Activated CD4-positive, CD25-positive, alpha-beta regulatory T cell (primary cell): ENCODE data around the gene TCF12.

Experiments
- DNase-seq, 4 experiments: peaks; one replicate each; lab custom pipeline; 2025; lab: John Stamatoyannopoulos, UW

Gene TCF12

GRCh38 chr15:57297630-57298029 lies 379.2 kb downstream of the TCF12 start:
- DNase-seq, result no peak

DNA sequence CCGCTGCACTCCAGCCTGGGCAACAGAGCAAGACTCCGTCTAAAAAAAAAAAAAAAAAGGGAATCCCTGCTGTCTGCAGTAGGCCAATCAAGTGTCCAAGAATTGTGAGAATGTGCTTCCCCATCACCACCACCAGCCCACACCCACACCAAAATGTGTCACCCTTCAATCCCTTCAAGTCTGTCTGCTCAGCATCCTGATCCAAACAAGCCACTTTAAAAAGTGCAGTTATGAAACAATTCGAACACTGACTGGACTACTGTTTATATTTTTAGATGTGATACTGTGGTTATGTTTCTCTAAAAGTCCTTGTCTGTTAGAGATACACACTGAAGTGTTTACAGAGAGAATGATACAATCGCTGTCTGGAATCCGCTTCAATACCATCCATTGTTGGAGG lies 379.8 kb downstream of the TCF12 start:
- DNase-seq, result no peak

- no peak for DNase-seq
Observed at GRCh38 chr15:57298843-57299550, 380.6 kb downstream of the TCF12 start.

- no peak for DNase-seq
Observed at GRCh38 chr15:57301307-57301706, 382.9 kb downstream of the TCF12 start.

DNA sequence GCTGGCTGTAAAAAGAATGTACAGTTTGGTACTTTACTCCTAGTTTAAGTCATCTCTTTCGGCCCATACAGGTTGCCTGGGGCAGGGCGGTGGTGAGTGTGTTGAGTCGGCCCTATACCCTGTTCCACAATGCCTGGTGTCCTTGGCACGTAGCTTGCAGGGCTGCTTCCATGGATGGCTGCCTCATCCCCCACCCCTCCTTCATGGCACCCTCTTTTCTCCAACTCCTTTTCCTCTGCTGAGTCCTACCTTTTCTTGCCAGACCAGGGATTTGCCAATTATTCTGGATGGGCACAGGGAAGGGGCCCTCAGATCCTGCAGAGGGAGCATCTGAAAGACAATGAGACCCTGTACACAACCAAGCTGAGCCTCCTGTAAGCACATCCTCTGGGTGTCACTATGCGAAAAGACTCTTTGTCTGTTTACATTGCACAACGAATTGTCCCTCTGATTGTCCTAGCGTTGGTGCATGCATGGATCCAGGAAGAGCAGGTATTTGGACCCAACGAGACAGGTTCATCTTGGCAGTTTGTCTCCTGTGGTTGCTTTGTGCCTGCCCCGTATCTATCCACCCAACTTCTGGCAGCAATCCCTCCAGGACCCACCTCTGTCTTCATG lies 384.3 kb downstream of the TCF12 start:
- DNase-seq, result no peak

DNA sequence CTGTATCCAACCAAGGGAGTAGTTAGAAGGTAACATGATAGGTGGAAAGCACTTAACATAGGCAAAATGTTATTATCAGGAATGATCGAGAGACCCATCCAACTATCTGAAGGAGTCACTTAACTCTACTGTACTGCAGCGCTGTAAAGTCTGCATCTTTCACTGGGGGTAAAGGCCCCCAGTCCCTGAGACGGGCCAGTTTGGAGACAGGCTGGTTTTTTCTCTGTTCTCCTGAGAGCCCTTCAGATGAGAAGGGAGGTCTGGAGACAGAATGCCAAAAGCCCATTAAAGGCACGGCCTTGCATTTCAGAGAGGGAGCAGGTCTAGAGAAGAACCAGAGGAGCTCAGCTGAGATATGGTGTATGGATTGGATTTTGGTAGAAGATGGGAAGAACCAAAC lies 386.6 kb downstream of the TCF12 start:
- DNase-seq, result no peak

- peak; percentile 76 to 88 (median 82) for DNase-seq
Observed at GRCh38 chr15:57306161-57306943, 387.9 kb downstream of the TCF12 start.

DNA sequence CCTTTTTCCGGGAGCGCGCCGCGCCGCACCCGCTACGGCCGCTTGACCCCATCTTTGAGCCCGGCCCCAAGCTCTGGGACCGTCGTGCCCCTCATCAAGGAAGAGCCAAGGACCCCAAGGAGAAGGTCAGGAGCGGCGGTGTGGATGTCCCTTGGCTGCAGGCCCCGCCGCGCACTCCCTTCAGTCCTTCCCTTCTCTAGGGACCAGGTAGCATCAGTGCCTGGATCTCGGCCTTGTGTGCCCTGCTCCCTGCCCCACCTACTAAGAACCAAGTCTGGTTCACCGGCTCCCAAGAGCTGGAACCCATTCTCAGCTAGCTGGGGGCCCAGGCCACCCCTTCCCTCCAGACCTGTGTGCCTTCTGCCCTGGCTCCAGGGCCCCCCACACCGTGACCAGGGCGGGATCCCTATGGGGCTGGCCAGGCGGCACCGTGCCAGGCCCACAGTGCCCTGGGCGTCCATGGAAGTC lies 388.5 kb downstream of the TCF12 start:
- DNase-seq, result no peak

DNA sequence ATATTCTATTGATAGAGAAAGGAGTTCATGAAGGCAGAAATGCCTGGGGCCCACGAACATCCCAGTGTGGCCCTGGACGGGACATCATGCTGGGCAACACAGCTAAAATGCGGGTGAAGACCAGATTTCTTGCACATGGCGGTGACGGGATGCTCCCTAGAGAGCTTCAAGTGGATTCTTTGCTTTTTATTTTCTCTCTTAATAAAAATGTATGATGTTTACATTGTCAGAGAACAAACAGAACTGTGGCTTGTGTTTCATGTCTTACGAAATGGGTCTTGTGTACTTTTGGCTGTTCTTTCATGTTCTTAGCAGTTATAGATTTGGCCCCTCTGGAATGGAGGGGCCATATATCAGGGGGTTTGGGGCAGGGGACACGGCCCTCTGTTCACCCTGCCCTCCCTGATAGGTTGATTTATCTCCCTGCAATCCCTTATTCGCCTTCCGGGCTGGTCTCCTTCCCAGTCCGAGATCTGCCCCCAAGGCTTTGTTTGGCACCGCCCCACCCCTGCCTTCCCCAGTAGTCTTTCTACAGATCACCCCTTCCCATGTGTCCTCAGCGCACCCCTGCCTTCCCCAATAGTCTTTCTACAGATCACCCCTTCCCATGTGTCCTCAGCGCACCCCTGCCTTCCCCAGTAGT lies 389.2 kb downstream of the TCF12 start:
- DNase-seq, result no peak

- DNase-seq, result no peak
Observed at GRCh38 chr15:57308170-57308545, 389.7 kb downstream of the TCF12 start.

DNA sequence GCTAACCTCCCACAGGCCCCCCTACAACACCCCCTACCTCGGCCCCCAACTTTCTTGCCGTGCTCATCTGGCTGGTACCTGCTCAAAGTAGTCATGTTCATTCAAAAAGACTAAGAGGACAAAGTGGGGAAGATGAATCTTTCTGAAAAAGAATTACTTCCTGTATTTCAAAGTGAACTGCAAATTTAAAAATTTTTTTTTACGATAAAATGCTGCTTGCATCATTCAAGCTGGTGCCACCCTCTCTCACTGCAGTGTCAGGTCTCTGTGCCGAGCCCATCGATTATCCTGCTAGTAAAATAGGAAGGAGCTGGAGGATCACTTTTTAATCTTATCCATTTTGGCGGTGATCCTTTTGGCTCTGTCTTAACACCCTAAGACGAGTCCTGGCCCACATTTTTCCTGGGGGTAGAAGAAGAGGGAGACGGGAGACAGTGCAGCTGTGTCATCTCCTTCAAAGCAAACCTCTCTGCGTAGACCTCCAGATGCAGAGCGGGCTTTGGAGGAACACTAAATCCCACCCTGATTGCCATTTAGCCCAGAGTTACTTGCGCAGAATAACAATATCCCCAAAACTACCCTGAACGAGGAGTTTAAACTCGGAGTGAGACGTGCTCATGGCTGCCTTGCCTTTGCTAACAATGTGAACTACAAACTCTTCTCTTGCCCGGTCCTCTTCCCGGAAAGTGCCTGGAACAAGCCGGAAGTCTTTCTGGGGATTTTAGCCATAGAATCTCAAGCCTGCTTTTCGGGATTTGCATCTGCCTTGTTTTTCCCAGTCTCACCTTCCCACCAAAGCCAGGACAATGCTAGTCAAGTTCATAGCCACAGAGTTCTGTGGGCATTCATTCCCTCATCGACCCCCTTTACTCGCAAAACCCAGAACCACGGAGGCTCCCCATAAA lies 391.7 kb downstream of the TCF12 start:
- DNase-seq, result no peak

DNA sequence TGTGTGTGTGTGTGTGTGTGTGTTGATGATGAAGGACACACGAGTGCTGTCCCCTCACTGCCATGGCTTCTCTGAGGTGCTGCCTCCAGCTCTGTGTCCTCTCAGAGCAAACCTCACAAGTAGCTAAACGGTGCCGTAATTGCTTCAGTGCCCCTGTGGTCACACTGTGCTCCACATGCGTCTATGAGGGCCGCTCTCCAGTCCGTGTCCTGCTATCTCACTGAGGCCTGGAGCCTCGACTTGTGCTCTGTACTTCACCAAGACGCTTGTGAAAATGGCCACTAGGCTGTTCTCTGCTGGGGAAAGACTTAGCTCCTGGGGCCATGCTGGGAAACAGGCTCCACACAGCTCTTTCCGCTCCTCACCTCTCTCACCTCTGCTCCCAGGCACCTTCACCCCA lies 392.4 kb downstream of the TCF12 start:
- DNase-seq, result no peak

DNA sequence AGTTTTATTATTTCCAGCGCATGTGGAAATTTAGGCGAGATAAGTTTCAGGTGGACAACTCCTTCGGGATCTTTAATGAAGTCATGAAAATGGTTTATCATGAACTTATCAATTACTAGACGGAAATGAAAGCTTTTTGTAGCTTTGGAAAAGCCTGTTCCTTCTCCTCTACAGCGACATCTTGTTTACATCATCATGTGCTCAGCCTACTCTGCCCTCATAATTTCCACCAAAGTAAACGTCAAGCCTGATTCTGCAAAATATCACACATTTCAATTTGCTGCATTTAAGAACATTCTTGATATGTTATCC lies 393.5 kb downstream of the TCF12 start:
- DNase-seq, result no peak

DNA sequence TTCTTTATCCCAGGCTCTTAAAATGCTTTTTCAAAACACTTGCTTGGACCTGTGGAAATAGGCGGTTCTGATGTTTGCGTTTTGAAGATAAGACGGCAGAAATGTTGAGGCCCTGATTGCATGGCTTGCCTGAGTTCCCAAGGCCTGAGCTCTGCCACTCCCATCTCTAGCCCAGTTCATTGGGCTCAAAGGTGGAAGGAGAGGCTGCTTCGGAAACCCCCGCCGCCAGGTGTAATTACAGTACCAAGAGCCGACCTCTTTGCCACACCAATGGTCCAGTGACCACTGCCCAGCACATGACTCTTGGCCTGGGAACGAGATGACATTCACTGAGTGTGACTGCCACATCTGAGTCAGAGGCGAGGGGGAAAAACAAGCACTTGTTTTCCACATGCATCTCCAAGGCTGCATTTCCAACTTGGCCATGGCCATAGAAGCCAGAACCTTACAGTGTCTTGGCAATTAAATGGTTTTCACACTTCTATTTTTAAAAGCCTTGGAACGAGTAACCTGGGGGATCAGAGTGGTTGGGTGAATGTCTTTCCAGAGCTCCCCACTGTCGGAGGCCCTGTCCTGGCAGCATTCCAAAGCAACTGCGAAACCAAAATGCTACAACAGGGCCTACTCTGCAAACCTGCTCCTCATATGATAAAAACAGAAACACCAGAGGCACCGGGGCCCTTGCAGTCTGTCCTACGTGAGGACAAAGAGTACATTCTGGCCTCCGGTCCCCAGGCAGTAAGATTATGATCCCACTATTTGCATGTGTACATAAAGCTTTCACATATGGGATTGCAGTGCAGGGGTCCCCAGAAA lies 394.1 kb downstream of the TCF12 start:
- no peak for DNase-seq

- no peak for DNase-seq
Observed at GRCh38 chr15:57313134-57313483, 394.7 kb downstream of the TCF12 start.

DNA sequence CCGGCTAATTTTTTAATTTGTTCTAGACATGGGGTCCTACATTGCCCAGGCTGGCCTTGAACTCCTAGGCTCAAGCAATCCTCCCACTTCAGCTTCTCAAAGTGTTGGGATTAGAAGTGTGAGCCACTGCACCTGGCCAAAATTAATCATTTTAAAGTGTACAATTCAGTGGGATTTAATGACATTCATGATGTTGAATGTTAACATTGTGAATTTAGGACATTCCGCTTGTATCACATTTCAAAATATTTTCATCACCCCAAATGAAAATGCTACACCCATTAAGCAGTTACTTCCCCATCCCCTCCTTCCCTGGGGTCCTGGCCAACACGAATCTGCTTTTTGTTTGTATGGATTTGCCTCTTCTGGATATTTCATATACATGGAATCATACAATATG lies 395.8 kb downstream of the TCF12 start:
- DNase-seq, result no peak

DNA sequence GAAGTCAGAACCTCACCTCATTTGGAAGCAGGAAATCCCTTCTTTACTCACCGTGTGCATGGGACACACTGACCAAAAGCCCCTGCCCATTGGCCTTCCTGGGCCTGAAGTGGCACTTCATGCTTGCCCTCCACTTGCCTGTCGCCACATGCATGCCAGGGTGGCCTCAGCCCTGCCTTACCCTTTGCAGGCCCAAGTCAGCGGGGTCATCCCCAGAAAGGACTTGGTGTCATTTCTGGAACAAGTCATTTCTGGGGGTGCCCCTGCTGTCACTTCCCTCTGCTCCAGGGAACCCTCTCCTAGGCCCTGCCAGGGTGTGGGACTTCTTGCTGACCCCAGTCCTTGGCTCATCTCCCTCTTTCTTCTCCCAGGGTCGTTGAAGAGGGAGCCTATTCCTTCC lies 398.0 kb downstream of the TCF12 start:
- no peak for DNase-seq

DNA sequence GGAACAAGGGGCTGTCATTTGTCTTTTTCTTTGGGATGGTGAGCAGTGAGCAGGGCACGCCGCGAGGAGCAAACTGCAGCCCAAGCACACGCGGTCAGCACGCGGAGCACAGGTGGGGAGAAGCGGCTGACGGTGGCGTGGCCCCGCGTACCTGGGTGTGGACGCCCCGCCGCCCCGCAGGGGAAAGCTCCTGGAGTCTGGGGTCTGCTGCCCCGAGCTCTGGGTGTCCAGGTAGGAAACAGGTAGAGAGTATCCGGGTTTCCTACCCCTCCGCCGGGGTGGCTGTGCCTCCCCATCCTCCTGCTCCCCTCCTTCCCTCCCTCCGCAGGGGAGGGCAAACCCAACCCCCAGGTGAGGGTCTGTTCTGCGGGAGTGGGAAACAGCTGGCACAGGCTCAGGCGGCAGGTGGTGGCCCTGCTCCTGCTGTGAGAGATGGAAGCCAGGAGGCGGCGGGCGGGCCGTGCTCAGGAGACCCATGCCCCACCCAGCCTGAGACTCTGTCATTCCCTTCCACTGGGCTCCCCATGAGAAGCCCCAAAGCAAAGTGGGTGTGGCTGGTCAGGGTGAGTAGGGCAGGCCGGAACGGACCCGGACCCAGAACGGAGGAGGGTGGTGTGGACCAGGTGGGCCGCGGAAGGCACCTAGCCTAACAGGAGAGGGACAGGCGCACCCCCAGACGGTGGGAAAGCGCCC lies 400.9 kb downstream of the TCF12 start:
- no peak for DNase-seq

- no peak for DNase-seq
Observed at GRCh38 chr15:57319919-57320560, 401.6 kb downstream of the TCF12 start.
